GM19035 (cell line): ENCODE measurements around the gene SH2D4B.

Experiments
- ATAC-seq: cut with Tn5 transposase; IDR thresholded peaks from one replicate; pipeline ENCODE4 v1.9.1; 2021; ENCODE audit not compliant: unreplicated experiment

Gene SH2D4B

GRCh38 chr10:80503584-80504157 lies 34.0 kb upstream of the SH2D4B start:
- ATAC-seq: no peak

- ATAC-seq: no peak
Measured at GRCh38 chr10:80504158-80504811, 33.4 kb upstream of the SH2D4B start.

GRCh38 chr10:80504897-80505465 lies 32.7 kb upstream of the SH2D4B start:
- no peak for ATAC-seq

- no peak for ATAC-seq
Measured at GRCh38 chr10:80506189-80506575, 31.5 kb upstream of the SH2D4B start.

- ATAC-seq: no peak
Measured at GRCh38 chr10:80506836-80507487, 30.7 kb upstream of the SH2D4B start.

- ATAC-seq: no peak
Measured at GRCh38 chr10:80509108-80509402, 28.6 kb upstream of the SH2D4B start.

- ATAC-seq: no peak
Measured at GRCh38 chr10:80509403-80510161, 28.1 kb upstream of the SH2D4B start.

GRCh38 chr10:80512031-80512526 lies 25.6 kb upstream of the SH2D4B start:
- ATAC-seq: no peak

GRCh38 chr10:80513106-80513505 lies 24.6 kb upstream of the SH2D4B start:
- ATAC-seq: no peak

GRCh38 chr10:80515511-80515910 lies 22.2 kb upstream of the SH2D4B start:
- ATAC-seq: no peak

GRCh38 chr10:80515941-80516340 lies 21.8 kb upstream of the SH2D4B start:
- no peak for ATAC-seq

GRCh38 chr10:80516506-80517075 lies 21.1 kb upstream of the SH2D4B start:
- no peak for ATAC-seq

GRCh38 chr10:80517416-80518142 lies 20.1 kb upstream of the SH2D4B start:
- ATAC-seq: no peak

- ATAC-seq: no peak
Measured at GRCh38 chr10:80518143-80518806, 19.4 kb upstream of the SH2D4B start.

GRCh38 chr10:80518807-80519360 lies 18.8 kb upstream of the SH2D4B start:
- no peak for ATAC-seq

GRCh38 chr10:80519936-80520650 lies 17.6 kb upstream of the SH2D4B start:
- ATAC-seq: no peak

- ATAC-seq: no peak
Measured at GRCh38 chr10:80520661-80521470, 16.8 kb upstream of the SH2D4B start.

- ATAC-seq: no peak
Measured at GRCh38 chr10:80522756-80523363, 14.8 kb upstream of the SH2D4B start.
